Measurements from ENCODE around the gene GPA33. TPM values are rescaled to one million over a fixed set of nuclear protein-coding genes. Genes with fewer than 3 reads are reported as not detected.

The GPA33 gene
- total RNA-seq, 1 experiment from 2014 or later: not detected

DNA sequence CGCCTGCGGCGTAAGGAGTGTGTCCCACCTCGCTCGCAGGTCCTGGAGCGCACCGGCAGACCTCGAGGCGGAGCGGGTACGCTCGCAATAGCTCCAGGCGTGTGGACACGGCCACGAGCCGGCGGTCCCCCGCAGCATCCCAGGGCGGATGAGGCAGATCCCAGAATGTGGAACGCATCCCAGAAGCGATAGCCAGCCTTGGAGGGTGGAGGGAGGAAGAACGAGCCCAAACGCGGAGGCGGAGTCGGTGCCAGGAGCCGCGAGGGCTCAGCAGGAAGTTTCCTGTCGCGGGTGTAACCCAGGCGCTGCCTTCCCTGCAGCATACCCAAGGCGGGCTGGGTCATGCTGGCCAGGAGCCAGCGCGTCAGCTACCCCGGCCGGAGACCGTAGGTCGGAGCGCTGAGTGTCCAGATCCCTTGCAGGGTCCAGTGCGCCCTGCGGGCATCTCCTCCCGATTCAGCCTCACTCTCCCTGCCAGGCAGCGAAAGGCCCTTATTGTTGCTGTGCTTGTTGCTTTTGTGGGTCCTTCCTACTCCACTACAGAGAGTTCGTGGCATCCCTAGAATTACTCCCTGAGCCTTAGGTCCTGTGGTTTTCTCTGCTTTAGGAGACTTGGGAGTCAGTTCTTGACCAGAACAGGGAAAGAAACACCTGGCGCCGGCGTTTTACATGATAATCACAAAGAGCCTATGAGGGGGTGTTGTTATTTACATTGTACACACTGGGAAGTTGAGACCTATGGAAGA lies 31.4 kb upstream of the GPA33 start:
- peaks cover 0 to 2% (median 0%) of the 10 kb centered on the region in 3 experiments; a peak in 1 of 7 replicates for H3K36me3 Mint-ChIP-seq (ENCODE audit: insufficient read depth in 1 of 3, low read depth in 3 of 3)
- no peaks in the 10 kb centered on the region for H3K9me3 Mint-ChIP-seq
- TF ChIP-seq CTCF (conservative IDR thresholded peaks at IDR 0.05): no peak
- H3K27me3 Mint-ChIP-seq (ENCODE audit: low read depth): peaks cover 16% of the 10 kb centered on the region
- Histone ChIP-seq H3K27me3 (ENCODE audit: insufficient read depth, low read length) (no peaks in the 10 kb centered on the region), H2BK12ac (ENCODE audit: insufficient read length, low read depth, low read length) (no peak overlapping the region), H3K18ac (ENCODE audit: insufficient read length, low read depth, low read length) (peak overlapping the region; percentile 50), H2BK15ac (ENCODE audit: low read depth, low read length) (no peak overlapping the region), H2AK5ac (ENCODE audit: insufficient read length, low read length) (no peak overlapping the region), H2AFZ (ENCODE audit: low read length) (no peak overlapping the region), H2BK20ac (ENCODE audit: low read depth, low read length, poor library complexity, severe bottlenecking) (no peak overlapping the region), H4K8ac (replicated peaks; ENCODE audit: insufficient read length, low read depth, low read length) (no peak overlapping the region), H3K23me2 (ENCODE audit: insufficient read length, low read depth, low read length, poor library complexity, severe bottlenecking) (peaks cover 5% of the 10 kb centered on the region), H3K14ac (ENCODE audit: insufficient read depth, low read length) (peak overlapping the region; percentile 63; the same call in 1 of the 2 replicates), H4K5ac (ENCODE audit: insufficient read length, low read depth, low read length) (no peak overlapping the region), H3K4ac (ENCODE audit: low read depth, low read length) (no peak overlapping the region), H3K79me1 (ENCODE audit: insufficient read depth, low read depth, low read length, poor library complexity, severe bottlenecking) (no peaks in the 10 kb centered on the region), H3K4me1 (ENCODE audit: insufficient read depth, low read length) (peaks cover 3% of the 10 kb centered on the region; the same call in 1 of the 2 replicates), H2BK120ac (ENCODE audit: low read depth, low read length, poor library complexity, severe bottlenecking) (no peak overlapping the region), H3K79me2 (ENCODE audit: insufficient read depth, low read length) (no peaks in the 10 kb centered on the region), H3K9ac (ENCODE audit: extremely low read depth, insufficient read length, low read length) (no peak overlapping the region), H4K20me1 (ENCODE audit: control insufficient read depth, insufficient read depth, insufficient read length) (no peaks in the 10 kb centered on the region), H3K23ac (ENCODE audit: insufficient read length, low read depth, low read length) (no peak overlapping the region), H3T11ph (ENCODE audit: low read length) (no peak overlapping the region), H2BK5ac (ENCODE audit: insufficient read length, low read length) (no peak overlapping the region), H3K56ac (ENCODE audit: insufficient read length, low read depth, low read length) (no peak overlapping the region), H3K4me2 (ENCODE audit: insufficient read depth, insufficient read length, low read length) (peak overlapping the region; percentile 67), H3K9me3 (ENCODE audit: control insufficient read depth, low read depth, low read length) (no peaks in the 10 kb centered on the region), H4K91ac (ENCODE audit: insufficient read length, low read depth, low read length) (no peak overlapping the region), H3K27ac (ENCODE audit: insufficient read length, low read depth, low read length) (no peak overlapping the region)
- H3K27ac Mint-ChIP-seq: peak overlapping the region in 1 of 3 experiments; percentile 12; a peak in 1 of 7 replicates
- no CpG with 5 or more reads among the region's 47 CpGs for WGBS (ENCODE audit: extremely low coverage, insufficient read length, low lambda C conversion rate)
- peak overlapping the region; percentile 70 to 83 for H3K4me3 Mint-ChIP-seq
- peaks cover 34 to 42% of the 10 kb centered on the region in 2 experiments for H3K4me1 Mint-ChIP-seq
- DNase-seq: peak; percentile 73
